HFFc6 (cell line): ENCODE measurements around the gene STK11. TPM values are rescaled to one million over a fixed set of nuclear protein-coding genes. Genes with fewer than 3 reads are reported as not detected.
"Not testable (repeated sequence)": the region's sequence is repeated elsewhere in the genome, so short reads cannot be mapped to it uniquely, and the experiment has no call there.

Experiments
- DNase-seq: peaks from one replicate; pipeline ENCODE4 v3.0.0-alpha.2; 2018
- H3K27ac Mint-ChIP-seq: 2 replicates; pipeline ENCODE4 v1.8.0; 2020; ENCODE audit warnings: mild to moderate bottlenecking, mixed read lengths
- H3K27me3 Mint-ChIP-seq: 2 replicates; pipeline ENCODE4 v1.8.0; 2021; ENCODE audit warnings: mild to moderate bottlenecking, moderate library complexity, mixed read lengths; ENCODE audit not compliant: insufficient read depth
- H3K36me3 Mint-ChIP-seq: 2 replicates; pipeline ENCODE4 v1.8.0; 2021; ENCODE audit warnings: low read depth, mixed read lengths
- H3K4me1 Mint-ChIP-seq: 2 replicates; pipeline ENCODE4 v1.8.0; 2020; ENCODE audit warnings: low read depth, mixed read lengths
- H3K4me3 Mint-ChIP-seq: 2 replicates; pipeline ENCODE4 v1.8.0; 2020; ENCODE audit warnings: mild to moderate bottlenecking, moderate library complexity, mixed read lengths
- H3K9me3 Mint-ChIP-seq: 2 replicates; pipeline ENCODE4 v1.8.0; 2020; ENCODE audit warnings: mild to moderate bottlenecking, mixed read lengths
- CTCF ChIP-seq: fragments of 200-600 bp; sonication (generic); IDR thresholded peaks from 2 replicates; pipeline ENCODE4 v1.5.0; 2021; ENCODE audit warnings: antibody characterized with exemption, mild to moderate bottlenecking
- total RNA-seq, 6 experiments: library from RNA; stranded (reverse); fragmentation: NEBNext Ultra II Directional; extraction: Animal tissue kit (Norgen Biotek cat#: 25700); gene quantifications; 2 replicates in 1 of 6; 3 replicates in 5 of 6; pipeline ENCODE4 v1.2.3, GENCODE V29; 2021

STK11 gene
- total RNA-seq, 6 experiments from 2014 or later, result 52.9 to 59.1 (median 56.7) TPM

GRCh38 chr19:1243768-1244692 is 38.5 kb downstream of the STK11 start:
- Mint-ChIP-seq H3K36me3 (no peaks in the 10 kb centered on the region), H3K9me3 (no peaks in the 10 kb centered on the region), H3K4me3 (peak overlapping the region; percentile 71), H3K27ac (peak overlapping the region; percentile 89), H3K27me3 (peaks cover 4% of the 10 kb centered on the region; the same call in 1 of the 2 replicates), H3K4me1 (peaks cover 25% of the 10 kb centered on the region)
- peak; percentile 71 for DNase-seq
- peak; percentile 96 for TF ChIP-seq CTCF

GRCh38 chr19:1244693-1245451 is 39.3 kb downstream of the STK11 start:
- Mint-ChIP-seq H3K4me3 (peak overlapping the region; percentile 71), H3K27me3 (peaks cover 6% of the 10 kb centered on the region), H3K27ac (peak overlapping the region; percentile 89), H3K36me3 (no peaks in the 10 kb centered on the region), H3K4me1 (peaks cover 25% of the 10 kb centered on the region), H3K9me3 (no peaks in the 10 kb centered on the region)
- DNase-seq, result no peak
- no peak; the same call in none of the 2 replicates for TF ChIP-seq CTCF

- no peak for DNase-seq
- Mint-ChIP-seq H3K27ac (no peak overlapping the region), H3K27me3 (peaks cover 6% of the 10 kb centered on the region), H3K9me3 (no peaks in the 10 kb centered on the region), H3K4me1 (peaks cover 25% of the 10 kb centered on the region), H3K4me3 (no peak overlapping the region), H3K36me3 (no peaks in the 10 kb centered on the region)
- no peak for TF ChIP-seq CTCF
These were observed 40.1 kb downstream of the STK11 start for GRCh38 chr19:1245494-1246264.

- not testable (repeated sequence) for H3K9me3 Mint-ChIP-seq, H3K27ac Mint-ChIP-seq, DNase-seq, H3K36me3 Mint-ChIP-seq, H3K27me3 Mint-ChIP-seq, H3K4me3 Mint-ChIP-seq
- H3K4me1 Mint-ChIP-seq, result peaks cover 17% of the 10 kb centered on the region
These were observed 40.9 kb downstream of the STK11 start for GRCh38 chr19:1246265-1247087.

- Mint-ChIP-seq H3K4me1 (peaks cover 14% of the 10 kb centered on the region), H3K9me3 (no peaks in the 10 kb centered on the region), H3K4me3 (peak overlapping the region; percentile 82; the same call in 1 of the 2 replicates), H3K36me3 (peaks cover 8% of the 10 kb centered on the region), H3K27me3 (peaks cover 11% of the 10 kb centered on the region), H3K27ac (peak overlapping the region; percentile 86)
- no peak for DNase-seq
- TF ChIP-seq CTCF, result no peak
These were observed 42.2 kb downstream of the STK11 start for GRCh38 chr19:1247748-1248138.
